Stimulated activated CD8-positive, alpha-beta memory T cell treated with anti-CD3 and anti-CD28 coated beads, Interleukin-4, amount 100 ng/mL, for 1 hour (primary cell): Measurements from ENCODE around the gene ERC2.

Source experiments
- DNase-seq, 2 donors: peaks; one replicate each; pipeline ENCODE4 v3.0.0-alpha.2; 2020; ENCODE audit warnings: low read depth in 2 of 2, low spot score in 1 of 2

ERC2 gene

DNA sequence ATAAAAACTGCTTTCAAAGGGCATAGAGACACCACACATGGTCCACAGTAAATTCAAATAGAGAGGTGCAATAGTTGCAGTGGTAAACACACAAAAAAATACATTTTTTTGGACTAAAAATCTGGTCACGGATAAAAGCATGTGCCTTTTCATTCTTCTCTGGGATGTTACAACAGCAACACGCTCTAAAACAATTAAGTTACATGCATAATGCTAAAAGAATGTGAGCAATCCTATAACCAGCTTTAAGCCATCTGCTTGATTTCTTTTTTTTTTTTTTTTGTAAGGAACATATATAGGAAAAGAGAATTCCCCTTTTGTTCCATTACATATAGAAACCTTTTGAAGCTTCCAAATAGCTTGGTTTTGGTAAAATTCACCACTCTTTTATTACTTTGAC, 1001.2 kb downstream of the ERC2 start:
- no peak for DNase-seq

DNA sequence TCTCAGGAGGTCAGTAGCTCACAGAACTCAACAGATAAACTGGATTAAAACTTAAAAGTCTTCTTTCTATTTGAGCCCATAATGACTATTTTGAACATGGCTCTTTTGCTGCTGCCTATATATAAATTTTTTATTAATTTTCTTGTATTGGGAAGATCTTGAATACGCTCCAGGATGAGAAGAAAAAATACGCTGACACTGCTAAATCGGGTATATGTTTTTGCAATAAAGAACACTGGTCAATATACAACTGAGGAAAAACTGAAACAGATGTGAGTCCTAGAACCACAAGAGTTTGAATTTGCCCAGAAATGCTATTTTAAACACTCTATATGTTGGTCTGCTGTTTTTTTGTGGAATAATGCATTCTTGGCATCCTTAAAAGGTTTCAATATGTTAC, 1001.7 kb downstream of the ERC2 start:
- no peak for DNase-seq

DNA sequence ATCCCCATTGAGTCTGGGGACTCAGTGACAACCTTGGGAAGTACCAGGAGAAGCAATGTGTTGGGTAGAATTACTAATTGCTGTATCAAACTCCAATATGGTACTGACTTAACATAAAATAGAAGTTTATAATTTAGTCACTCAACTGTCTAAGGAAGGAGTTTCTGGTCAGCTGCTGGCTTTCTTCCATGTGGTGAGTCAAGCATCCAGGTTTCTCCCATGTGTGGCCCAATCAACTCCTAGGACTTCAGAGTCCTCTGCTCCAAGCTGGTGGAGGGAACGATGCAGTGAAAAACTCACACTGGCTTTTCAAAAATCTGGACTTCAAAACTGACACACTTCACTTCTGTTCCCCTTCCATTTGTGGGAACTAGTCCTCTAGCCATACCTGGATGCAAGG, 1006.4 kb downstream of the ERC2 start:
- no peak for DNase-seq

DNA sequence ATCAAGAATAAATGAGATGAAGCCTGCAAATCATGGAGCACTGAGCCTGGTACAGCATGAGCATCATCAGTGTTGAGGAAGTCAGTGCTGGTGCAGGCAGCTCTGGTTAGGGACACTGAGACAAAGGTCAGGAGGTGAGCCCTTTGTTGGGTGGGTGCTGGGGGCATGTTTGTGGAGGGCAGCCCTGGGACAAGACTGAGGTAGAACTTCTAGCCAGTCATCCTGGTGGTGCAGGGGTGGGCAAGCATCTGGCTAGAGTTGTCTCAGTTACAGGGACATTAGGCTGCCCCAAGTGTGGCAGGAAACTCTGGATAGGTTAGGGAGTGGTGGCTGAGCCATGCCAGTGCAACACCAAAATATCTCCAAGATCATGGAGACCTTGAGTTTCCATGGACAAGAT, 1008.4 kb downstream of the ERC2 start:
- no peak for DNase-seq
